ENCODE results near the gene CEP104.

CEP104 gene

GRCh38 chr1:3786468-3787348 lies 70.3 kb downstream of the CEP104 start:
- TF ChIP-seq CTCF (IDR thresholded peaks at IDR 0.05; ENCODE audit: control insufficient read depth, extremely low read depth, insufficient read depth), result no peak
- no peak overlapping the region for H3K4me3 ChIP-seq (ENCODE audit: low read depth, low read length)
- no peak for DNase-seq (ENCODE audit: low read depth)

GRCh38 chr1:3785456-3786157 lies 71.4 kb downstream of the CEP104 start:
- DNase-seq (ENCODE audit: low read depth), result no peak
- H3K4me3 ChIP-seq (ENCODE audit: low read depth, low read length), result no peak overlapping the region
- TF ChIP-seq CTCF (IDR thresholded peaks at IDR 0.05; ENCODE audit: control insufficient read depth, extremely low read depth, insufficient read depth), result peak; percentile 45

GRCh38 chr1:3785045-3785444 lies 72.0 kb downstream of the CEP104 start:
- no peak overlapping the region for H3K4me3 ChIP-seq (ENCODE audit: low read depth, low read length)

GRCh38 chr1:3783651-3784474 lies 73.1 kb downstream of the CEP104 start:
- no peak for DNase-seq (ENCODE audit: low read depth)

More at GRCh38 chr1:3785045-3785444, 72.0 kb downstream of the CEP104 start:
- DNase-seq (ENCODE audit: low read depth), result no peak
- no peak for TF ChIP-seq CTCF (IDR thresholded peaks at IDR 0.05; ENCODE audit: control insufficient read depth, extremely low read depth, insufficient read depth)

GRCh38 chr1:3780901-3781300 lies 76.1 kb downstream of the CEP104 start:
- DNase-seq (ENCODE audit: low read depth), result peak; percentile 96
- no peak for TF ChIP-seq CTCF (IDR thresholded peaks at IDR 0.05; ENCODE audit: control insufficient read depth, extremely low read depth, insufficient read depth)

More at GRCh38 chr1:3783651-3784474, 73.1 kb downstream of the CEP104 start:
- no peak overlapping the region for H3K4me3 ChIP-seq (ENCODE audit: low read depth, low read length)
- TF ChIP-seq CTCF (IDR thresholded peaks at IDR 0.05; ENCODE audit: control insufficient read depth, extremely low read depth, insufficient read depth), result no peak

GRCh38 chr1:3779912-3780416 lies 77.0 kb downstream of the CEP104 start:
- H3K4me3 ChIP-seq (ENCODE audit: low read depth, low read length), result no peak overlapping the region
- TF ChIP-seq CTCF (IDR thresholded peaks at IDR 0.05; ENCODE audit: control insufficient read depth, extremely low read depth, insufficient read depth), result no peak
- no peak for DNase-seq (ENCODE audit: low read depth)

More at GRCh38 chr1:3780901-3781300, 76.1 kb downstream of the CEP104 start:
- H3K4me3 ChIP-seq (ENCODE audit: low read depth, low read length), result 0 out of 2 replicates have a peak overlapping the region, but pooled peaks have one; percentile 21

Data from LNCaP clone FGC (cell line).